MM.1S (cell line): ENCODE results near the gene NMNAT1.

Source experiments
- DNase-seq: peaks from one replicate; pipeline ENCODE4 v3.0.0-alpha.2; 2015
- H2AFZ ChIP-seq: fragments of 300-600 bp; sonication (generic); 2 replicates; pipeline ENCODE4 v1.6.0; 2016; ENCODE audit warnings: antibody characterized with exemption, low read length
- H3F3A ChIP-seq: fragments of 300-600 bp; sonication (generic); 2 replicates; pipeline ENCODE4 v1.6.1; 2016; ENCODE audit warnings: mild to moderate bottlenecking, antibody characterized with exemption, low read length, moderate library complexity, mixed read lengths; ENCODE audit not compliant: insufficient read depth
- H3K27ac ChIP-seq: fragments of 300-600 bp; sonication (generic); 2 replicates; pipeline ENCODE4 v1.5.1; 2016; ENCODE audit warnings: mild to moderate bottlenecking, low read length
- H3K27me3 ChIP-seq: fragments of 300-600 bp; sonication (generic); replicated peaks from 2 replicates; pipeline ENCODE4 v1.6.0; 2016; ENCODE audit warnings: low read length; ENCODE audit not compliant: insufficient read depth
- H3K36me3 ChIP-seq: fragments of 300-600 bp; sonication (generic); replicated peaks from 2 replicates; pipeline ENCODE4 v1.6.1; 2016; ENCODE audit warnings: mild to moderate bottlenecking, low read length, mixed read lengths; ENCODE audit not compliant: insufficient read depth
- H3K4me1 ChIP-seq: fragments of 300-600 bp; sonication (generic); 2 replicates; pipeline ENCODE4 v1.6.1; 2016; ENCODE audit warnings: low read length, mixed read lengths
- H3K4me2 ChIP-seq: fragments of 300-600 bp; sonication (generic); 2 replicates; pipeline ENCODE4 v1.6.0; 2016; ENCODE audit warnings: low read depth, low read length
- H3K4me3 ChIP-seq: fragments of 300-600 bp; sonication (generic); 2 replicates; pipeline ENCODE4 v1.5.1; 2016; ENCODE audit warnings: low read length, mixed read lengths
- H3K79me2 ChIP-seq: fragments of 300-600 bp; sonication (generic); 2 replicates; pipeline ENCODE4 v1.6.1; 2016; ENCODE audit warnings: mixed run types, low read length, mixed read lengths
- H3K9ac ChIP-seq: fragments of 300-600 bp; sonication (generic); 2 replicates; pipeline ENCODE4 v1.6.1; 2016; ENCODE audit warnings: low read length, mixed read lengths
- H3K9me2 ChIP-seq: fragments of 300-600 bp; sonication (generic); replicated peaks from 2 replicates; pipeline ENCODE4 v1.6.1; 2016; ENCODE audit warnings: mild to moderate bottlenecking, low read length, mixed read lengths; ENCODE audit not compliant: insufficient read depth
- H3K9me3 ChIP-seq: fragments of 300-600 bp; sonication (generic); replicated peaks from 2 replicates; pipeline ENCODE4 v1.6.1; 2016; ENCODE audit warnings: mild to moderate bottlenecking, low read length, mixed read lengths; ENCODE audit not compliant: insufficient read depth
- H4K20me1 ChIP-seq: fragments of 300-600 bp; sonication (generic); 2 replicates; pipeline ENCODE4 v1.6.1; 2016; ENCODE audit warnings: mild to moderate bottlenecking, low read length, moderate library complexity, mixed read lengths; ENCODE audit not compliant: insufficient read depth
- CTCF ChIP-seq: fragments of 300-600 bp; sonication (generic); IDR thresholded peaks from 2 replicates; pipeline ENCODE4 v1.5.1; 2016; ENCODE audit warnings: antibody characterized with exemption, low read length, mixed read lengths
- EZH2 ChIP-seq: fragments of 300-600 bp; sonication (generic); optimal IDR thresholded peaks from 2 replicates; pipeline ENCODE3; 2017; ENCODE audit warnings: low read depth, mild to moderate bottlenecking, antibody characterized with exemption, low read length, mixed read lengths
- EZH2phosphoT487 ChIP-seq: fragments of 300-600 bp; sonication (generic); IDR thresholded peaks from 2 replicates; pipeline ENCODE4 v1.6.1; 2018; ENCODE audit warnings: antibody characterized with exemption, low read length

NMNAT1 gene

GRCh38 chr1:9942939-9943788 lies at the start of gene NMNAT1, which contains the start of gene LZIC:
Gene NMNAT1, plus strand, starts transcription at chr1:9943475. Its CDS starts 28,599 bp downstream, at chr1:9972074.
Gene LZIC, minus strand, starts transcription at chr1:9943391. Its CDS starts 6,772 bp downstream, at chr1:9936619.
- TF ChIP-seq EZH2 (no peak), EZH2phosphoT487 (no peak), CTCF (no peak)

GRCh38 chr1:9894115-9894514 lies 49.2 kb upstream of the NMNAT1 start:
- Histone ChIP-seq H3K27me3 (no peaks in the 10 kb centered on the region), H3K4me1 (no peaks in the 10 kb centered on the region), H3K9me3 (no peaks in the 10 kb centered on the region), H3F3A (no peaks in the 10 kb centered on the region), H2AFZ (no peak overlapping the region), H3K9ac (no peak overlapping the region), H3K9me2 (no peaks in the 10 kb centered on the region), H3K36me3 (no peaks in the 10 kb centered on the region), H3K4me3 (no peak overlapping the region), H3K4me2 (peak overlapping the region; percentile 41), H3K27ac (no peak overlapping the region), H3K79me2 (no peaks in the 10 kb centered on the region), H4K20me1 (no peaks in the 10 kb centered on the region)
- no peak for DNase-seq
- TF ChIP-seq EZH2 (no peak), CTCF (no peak), EZH2phosphoT487 (no peak)

More at GRCh38 chr1:9942939-9943788, at the start of gene NMNAT1, which contains the start of gene LZIC:
- Histone ChIP-seq H3K4me2 (peak within 1 kb of the TSS; percentile 72), H3F3A (peaks cover 7% of the 10 kb centered on the region), H3K9me2 (no peaks in the 10 kb centered on the region), H3K9me3 (no peaks in the 10 kb centered on the region), H3K4me1 (no peaks in the 10 kb centered on the region; the same call in 1 of the 2 replicates), H3K36me3 (no peaks in the 10 kb centered on the region), H3K27ac (peak within 1 kb of the TSS; percentile 73; the same call in 1 of the 2 replicates), H3K9ac (peak within 1 kb of the TSS; percentile 83), H4K20me1 (no peaks in the 10 kb centered on the region), H3K79me2 (peaks cover 14% of the 10 kb centered on the region), H3K27me3 (no peaks in the 10 kb centered on the region), H2AFZ (peak within 1 kb of the TSS; percentile 73), H3K4me3 (peak within 1 kb of the TSS; percentile 73)
- DNase-seq, result peak; percentile 95

GRCh38 chr1:9900142-9901043 lies 42.9 kb upstream of the NMNAT1 start:
- no peak for TF ChIP-seq EZH2phosphoT487
- TF ChIP-seq EZH2, result no peak
- no peak for TF ChIP-seq CTCF
- H3K9me3 ChIP-seq, result no peaks in the 10 kb centered on the region
- peak overlapping the region; percentile 25; the same call in 1 of the 2 replicates for H3K4me3 ChIP-seq
- H3K9ac ChIP-seq, result no peak overlapping the region; the same call in 1 of the 2 replicates
- H3K27me3 ChIP-seq, result no peaks in the 10 kb centered on the region
- peak overlapping the region; percentile 38; the same call in 1 of the 2 replicates for H2AFZ ChIP-seq
- peaks cover 10% of the 10 kb centered on the region for H3K4me1 ChIP-seq
- H3K9me2 ChIP-seq, result no peaks in the 10 kb centered on the region
- H3K36me3 ChIP-seq, result no peaks in the 10 kb centered on the region
- no peaks in the 10 kb centered on the region for H4K20me1 ChIP-seq
- peak overlapping the region; percentile 66; the same call in 1 of the 2 replicates for H3K4me2 ChIP-seq
- H3K79me2 ChIP-seq, result no peaks in the 10 kb centered on the region
- H3F3A ChIP-seq, result no peaks in the 10 kb centered on the region
- no peak overlapping the region for H3K27ac ChIP-seq
- no peak for DNase-seq
